SH-SY5Y (cell line): ENCODE results near the gene EIF3I.

Experiments used
- GATA2 ChIP-seq: IDR thresholded peaks from 2 replicates; pipeline ENCODE4 v1.6.1; 2011; ENCODE audit warnings: mild to moderate bottlenecking, low read depth, low read length
- GATA3 ChIP-seq: IDR thresholded peaks from 2 replicates; pipeline ENCODE4 v1.6.1; 2011; ENCODE audit warnings: low read depth, mild to moderate bottlenecking, low read length, moderate library complexity

GRCh38 chr1:32216566-32216965, 5.6 kb upstream of the EIF3I start:
- TF ChIP-seq GATA2 (no peak), GATA3 (no peak)
